AG10803 (cell line): Measurements from ENCODE around the gene TBC1D22A.

Experiments
- DNase-seq: peaks from one replicate; pipeline ENCODE4 v3.0.0; 2010; ENCODE audit warnings: low read depth
- H3K4me3 ChIP-seq: 2 replicates; pipeline ENCODE4 v1.5.1; 2011; ENCODE audit warnings: mild to moderate bottlenecking, low read length, control low read depth
- CTCF ChIP-seq: conservative IDR thresholded peaks from 2 replicates; pipeline ENCODE4 v1.5.1; 2011; ENCODE audit warnings: mild to moderate bottlenecking, low read length, control low read depth, inconsistent platforms

TBC1D22A gene

DNA sequence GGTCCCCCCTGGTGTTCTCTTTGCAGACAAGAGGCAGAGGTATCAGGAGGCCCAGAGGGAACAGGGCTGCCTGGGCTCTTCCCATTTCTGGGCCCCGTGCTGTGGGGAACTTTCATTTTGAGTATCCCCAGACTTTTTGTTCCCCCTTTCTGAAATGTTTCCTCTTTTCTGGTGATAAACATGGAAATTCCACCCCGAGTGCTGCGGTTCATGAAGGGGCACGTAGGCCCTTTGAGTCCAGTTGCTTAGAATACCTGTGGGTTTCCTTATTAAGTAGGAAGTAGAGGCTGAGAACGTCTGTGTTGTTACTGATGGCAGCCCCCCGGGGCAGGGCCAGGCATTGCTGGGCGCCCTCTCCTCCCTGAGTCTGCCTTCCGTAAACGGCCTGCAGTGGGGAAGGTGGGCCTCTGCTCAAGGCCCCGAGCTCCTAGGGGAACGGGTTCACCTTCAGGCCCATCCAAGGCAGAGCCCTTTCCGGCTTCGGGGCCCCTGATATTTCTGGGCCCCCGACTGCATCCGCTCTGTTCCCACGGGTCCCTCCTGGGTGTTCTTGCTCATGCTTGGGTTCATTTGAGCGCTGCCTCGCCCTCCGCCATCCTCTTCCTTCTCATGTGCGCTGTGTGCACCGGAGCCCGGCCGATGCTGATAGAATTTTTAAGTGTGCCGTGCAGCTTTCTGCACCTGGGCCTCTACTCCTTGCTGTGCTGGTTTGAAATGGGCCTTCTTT is 12.0 kb downstream of the TBC1D22A start:
- no peak for TF ChIP-seq CTCF
- no peak overlapping the region for H3K4me3 ChIP-seq
- DNase-seq, result no peak

DNA sequence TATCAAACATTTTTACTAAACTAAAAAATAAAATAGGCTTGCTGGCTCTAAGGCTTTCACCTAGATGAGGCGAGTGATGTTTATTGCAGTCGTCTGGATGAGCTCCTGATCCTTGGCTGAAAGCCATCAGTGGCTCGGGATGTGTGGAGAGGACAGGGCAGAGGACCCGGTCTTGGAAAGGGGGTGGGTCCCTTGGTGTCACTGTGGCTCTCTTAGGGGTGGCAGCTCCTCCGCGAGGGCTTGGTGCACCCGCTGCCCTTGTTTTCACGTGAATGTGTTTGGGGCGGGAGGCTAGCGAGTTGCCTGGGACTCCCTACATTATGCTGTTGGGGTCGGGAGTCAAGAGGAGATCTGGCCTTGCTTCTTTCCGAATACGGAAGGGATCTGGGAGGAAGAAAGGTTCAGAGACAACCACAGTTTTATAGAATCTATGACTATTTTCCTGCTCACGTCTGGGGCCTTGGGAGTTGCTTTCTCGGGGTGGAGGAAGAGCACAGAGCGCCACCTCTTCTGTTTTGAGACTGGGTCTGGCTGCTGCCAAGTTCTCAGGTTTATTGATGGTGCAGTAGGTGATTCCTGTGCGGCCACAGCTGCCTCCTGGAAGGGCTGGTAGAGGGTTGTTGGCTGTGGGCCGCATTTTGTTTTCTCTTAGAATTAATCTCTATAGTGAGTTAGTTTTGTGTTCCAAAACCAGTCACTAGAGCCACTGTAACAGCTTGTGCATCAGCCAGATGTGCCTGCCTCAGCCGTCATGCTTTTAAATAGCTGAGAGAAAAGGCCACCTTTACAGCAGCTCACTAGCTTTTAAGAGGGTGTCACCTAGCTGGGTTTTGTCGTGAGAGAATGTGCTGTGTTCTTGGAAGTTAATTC is 12.8 kb downstream of the TBC1D22A start:
- no peak overlapping the region for H3K4me3 ChIP-seq
- DNase-seq, result no peak
- TF ChIP-seq CTCF, result no peak

DNA sequence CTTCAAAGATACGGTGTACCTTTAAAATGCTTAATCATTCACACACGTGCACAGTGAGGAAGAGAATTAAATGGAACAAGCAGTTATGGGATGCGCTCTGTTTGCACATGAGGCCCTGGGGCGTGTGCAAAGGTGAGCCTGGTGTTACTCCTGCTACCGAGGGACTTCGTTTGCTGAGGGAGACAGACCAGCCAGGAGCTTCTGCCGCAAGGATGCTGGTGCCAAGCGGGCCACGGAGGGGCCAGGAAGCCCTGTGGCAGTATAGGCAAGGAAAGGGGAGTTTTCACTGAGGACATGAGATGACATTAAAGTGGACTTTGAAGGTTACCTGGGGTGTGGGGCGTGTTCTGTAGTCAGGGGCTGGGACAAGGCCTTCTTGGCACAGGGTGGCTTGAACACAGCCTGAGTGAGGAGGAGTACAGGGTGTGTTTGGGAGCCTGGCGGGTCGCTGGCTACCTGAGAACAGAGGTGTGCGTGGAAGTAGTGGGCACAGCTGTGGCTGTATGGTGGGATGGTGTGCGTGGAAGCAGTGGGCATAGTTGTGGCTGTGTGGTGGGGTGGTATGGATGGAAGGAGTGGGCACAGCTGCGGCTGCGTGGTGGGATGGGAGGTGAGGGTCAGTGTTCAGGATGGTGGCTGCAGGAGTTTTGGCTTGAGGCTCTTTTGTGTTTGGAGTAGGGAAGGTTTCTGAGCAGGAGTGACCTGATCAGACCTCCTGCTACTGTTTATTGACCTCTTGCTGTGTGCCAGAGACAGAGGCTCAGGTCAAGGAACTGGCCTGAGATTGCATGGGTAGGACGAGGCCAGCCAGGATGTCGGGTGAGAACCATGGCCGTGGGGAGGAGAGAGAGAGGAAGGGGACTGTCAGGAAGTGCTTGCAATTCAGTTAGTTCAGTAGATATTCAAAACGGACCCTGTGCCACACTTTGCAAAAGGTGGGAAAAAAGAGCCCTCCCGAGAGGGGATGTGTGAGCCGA is 13.7 kb downstream of the TBC1D22A start:
- no peak for DNase-seq

DNA sequence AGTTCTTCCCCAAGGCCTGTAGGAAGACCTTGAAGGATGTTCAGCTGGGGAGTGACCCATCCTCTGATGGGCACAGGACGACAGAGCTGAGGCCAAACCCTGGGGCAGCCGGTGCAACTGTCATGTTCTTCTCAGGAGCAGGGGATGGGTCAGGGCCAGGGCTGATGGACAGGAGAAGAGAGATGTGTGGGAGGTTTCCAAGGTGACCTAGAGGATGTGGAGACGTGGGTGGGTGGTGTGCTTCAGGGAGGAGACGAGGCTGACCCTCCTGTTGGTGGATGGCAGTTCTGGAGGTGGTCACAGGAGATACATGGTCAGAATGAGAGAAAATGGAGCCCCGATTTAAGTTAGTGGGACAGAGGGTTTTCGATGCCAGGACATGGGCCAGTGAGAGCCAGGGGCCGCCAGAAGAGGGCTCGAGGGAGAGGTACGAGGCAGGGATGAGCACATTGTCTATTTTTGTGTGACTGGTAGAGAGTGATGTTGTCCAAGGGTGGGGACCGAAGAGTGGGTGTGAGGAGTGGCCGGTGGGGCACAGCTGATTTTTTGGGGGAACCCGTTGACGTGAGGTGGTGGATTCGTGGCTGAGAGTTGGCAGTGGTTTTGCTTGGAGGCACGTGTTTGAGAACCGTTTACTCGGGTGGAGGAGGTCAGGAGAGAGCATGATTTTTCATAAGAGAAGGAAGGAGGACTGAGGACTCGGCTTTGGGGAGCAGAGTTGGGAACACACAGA is 14.6 kb downstream of the TBC1D22A start:
- no peak for DNase-seq
- no peak for TF ChIP-seq CTCF
- no peak overlapping the region for H3K4me3 ChIP-seq

More for the DNA sequence above, 13.7 kb downstream of the TBC1D22A start:
- H3K4me3 ChIP-seq, result no peak overlapping the region
- no peak for TF ChIP-seq CTCF

GRCh38 chr22:46777609-46777970 is 15.1 kb downstream of the TBC1D22A start:
- no peak overlapping the region for H3K4me3 ChIP-seq
- TF ChIP-seq CTCF, result no peak
- no peak for DNase-seq

- DNase-seq, result no peak
- no peak for TF ChIP-seq CTCF
- no peak overlapping the region for H3K4me3 ChIP-seq
These were observed 16.6 kb downstream of the TBC1D22A start for GRCh38 chr22:46779023-46779422.
